Activated T-cell treated with anti-CD3 and anti-CD28 coated beads for 24 hours (primary cell): ENCODE results near the gene CAMKK1.
"Not testable (repeated sequence)": the region's sequence is repeated elsewhere in the genome, so short reads cannot be mapped to it uniquely, and the experiment has no call there.

ENCODE experiments used
- DNase-seq: peaks from one replicate; pipeline ENCODE4 v3.0.0-alpha.2; 2020; ENCODE audit warnings: low read depth

The CAMKK1 gene

GRCh38 chr17:3879186-3879585 is 13.7 kb downstream of the CAMKK1 start:
- DNase-seq, result no peak

GRCh38 chr17:3877220-3877619 is 15.6 kb downstream of the CAMKK1 start:
- DNase-seq, result no peak

- DNase-seq, result no peak
These were observed 17.5 kb downstream of the CAMKK1 start for GRCh38 chr17:3875317-3875716.

DNA sequence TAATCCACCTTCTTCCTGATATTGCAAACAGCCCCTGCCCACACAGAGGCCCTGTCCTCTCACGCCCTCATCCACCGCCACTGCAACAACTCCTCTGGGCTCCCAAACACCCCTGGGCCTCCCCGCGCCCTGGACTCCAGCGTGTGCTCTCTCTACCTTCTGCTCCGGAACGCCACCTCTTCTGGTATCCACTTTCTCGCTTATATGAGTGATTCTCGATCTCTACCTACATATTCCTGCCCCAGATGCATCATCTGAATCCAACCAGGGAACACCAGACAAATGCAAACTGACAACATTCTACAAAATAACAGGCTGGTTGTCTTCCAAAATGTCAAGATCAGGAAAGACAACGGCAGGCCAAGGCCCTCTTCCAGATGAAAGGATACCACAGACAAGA is 19.0 kb downstream of the CAMKK1 start:
- DNase-seq, result no peak

- DNase-seq, result no peak
These were observed 22.0 kb downstream of the CAMKK1 start for GRCh38 chr17:3870871-3871306.

GRCh38 chr17:3867606-3868005 is 25.2 kb downstream of the CAMKK1 start:
- no peak for DNase-seq

DNA sequence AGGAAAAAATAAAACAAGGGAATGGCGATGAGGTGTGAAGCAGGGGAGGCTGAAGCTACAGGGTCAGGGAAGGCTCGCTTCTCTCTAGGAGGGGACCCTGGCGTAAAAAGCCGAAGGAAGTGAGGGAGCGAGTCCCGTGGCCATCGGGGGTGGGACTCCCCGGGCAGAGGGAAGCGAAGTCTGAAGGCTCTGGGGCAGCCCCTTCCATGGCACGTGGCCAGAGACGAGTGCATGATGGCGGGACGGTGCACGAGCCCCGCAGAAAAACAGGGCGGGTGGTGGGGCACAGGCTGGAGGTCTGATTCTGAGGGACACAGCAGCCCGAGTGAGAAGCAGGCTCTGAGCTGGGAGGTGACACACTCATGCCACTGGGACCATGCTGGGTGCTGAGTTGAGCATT is 25.7 kb downstream of the CAMKK1 start:
- no peak for DNase-seq

GRCh38 chr17:3866276-3866675 is 26.6 kb downstream of the CAMKK1 start:
- DNase-seq, result no peak

GRCh38 chr17:3865176-3865575 is 27.7 kb downstream of the CAMKK1 start:
- DNase-seq, result no peak

GRCh38 chr17:3864534-3864933 is 28.3 kb downstream of the CAMKK1 start:
- no peak for DNase-seq

DNA sequence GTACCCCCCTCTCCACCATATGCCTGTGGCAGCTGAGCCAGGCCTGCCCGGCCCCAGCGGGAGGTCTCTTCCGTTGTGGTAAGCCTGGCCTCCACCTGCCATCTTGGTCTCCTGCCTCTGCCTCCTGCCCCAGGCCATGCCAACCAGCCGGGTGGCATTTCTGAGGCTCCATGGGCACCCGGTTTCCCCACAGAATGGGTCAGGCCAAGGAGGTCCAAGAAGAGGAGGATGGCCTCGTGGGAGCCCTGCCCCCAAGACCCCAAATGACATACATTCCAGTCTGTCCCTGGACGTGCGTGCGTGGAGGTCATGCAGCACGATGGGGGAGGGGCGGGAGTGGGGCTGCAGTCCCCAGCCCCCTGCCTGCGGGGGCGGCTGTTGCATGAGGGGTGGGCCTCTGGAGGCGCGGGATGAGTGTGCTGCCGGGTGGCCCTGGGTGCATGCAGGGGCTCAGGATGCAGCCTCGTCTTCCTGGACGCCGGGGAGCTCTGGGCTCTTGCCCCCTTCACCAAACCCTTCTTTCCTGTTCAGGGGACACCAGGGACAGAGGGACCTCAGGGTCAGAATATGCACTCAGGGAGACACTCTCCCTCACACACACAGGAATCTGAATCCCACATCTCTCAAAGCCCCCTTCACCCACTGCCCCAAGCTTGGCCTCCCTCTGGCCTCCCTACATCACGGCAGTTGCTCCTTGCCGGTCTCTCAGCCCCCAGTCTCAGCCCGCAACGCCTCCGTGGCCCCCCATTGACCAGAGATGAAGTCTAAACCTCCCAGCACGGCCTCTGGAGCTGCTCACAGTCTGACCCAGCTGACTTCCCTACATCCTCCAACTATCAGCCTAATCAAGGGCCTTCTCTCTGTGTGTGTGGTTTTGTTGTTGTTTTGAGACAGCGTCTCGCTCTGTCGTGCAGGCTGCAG is 30.8 kb downstream of the CAMKK1 start:
- DNase-seq, result no peak

- DNase-seq, result no peak
These were observed 31.7 kb downstream of the CAMKK1 start for GRCh38 chr17:3860939-3861700.

GRCh38 chr17:3859940-3860339 is 32.9 kb downstream of the CAMKK1 start:
- DNase-seq, result no peak

DNA sequence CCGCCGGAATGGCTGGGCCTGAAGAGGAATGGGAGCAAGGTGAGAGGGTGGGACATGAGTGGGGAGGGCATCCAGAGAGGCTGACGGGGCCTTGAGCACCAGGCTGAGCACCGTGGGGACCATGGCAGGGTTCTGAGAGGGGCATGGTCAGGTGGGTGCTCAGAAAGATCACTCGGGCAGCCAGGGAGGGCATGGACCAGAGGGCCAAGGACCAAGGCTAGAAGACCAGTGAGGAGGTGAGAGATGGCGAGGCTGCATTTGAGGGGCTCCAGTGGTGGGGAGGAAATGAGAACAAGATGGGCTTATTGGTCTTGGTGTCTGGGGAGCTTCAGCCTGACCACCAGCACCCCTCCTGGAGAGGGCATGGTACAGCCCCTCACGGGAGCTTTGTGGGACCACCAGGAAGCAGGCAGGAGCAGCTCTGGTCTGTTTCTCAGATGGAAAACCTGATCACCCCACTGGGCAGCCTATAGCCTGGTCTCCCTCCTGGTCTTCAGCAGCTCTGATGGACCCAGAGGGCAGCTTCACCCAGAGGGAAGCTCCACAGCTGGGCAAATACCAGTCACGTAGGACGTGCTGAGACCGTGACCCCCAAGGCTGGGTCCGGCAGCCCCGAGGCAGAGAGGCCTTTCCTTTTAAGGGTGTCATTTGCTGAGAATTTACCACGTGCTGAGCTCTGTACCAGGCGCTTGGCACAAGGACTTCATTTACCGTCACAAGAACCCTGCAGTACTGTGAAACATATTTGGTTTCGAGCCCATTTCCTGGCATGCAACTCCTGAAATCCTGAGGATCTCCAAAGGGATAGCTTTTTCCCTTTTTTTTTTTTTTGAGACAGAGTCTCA is 35.4 kb downstream of the CAMKK1 start:
- no peak for DNase-seq

DNA sequence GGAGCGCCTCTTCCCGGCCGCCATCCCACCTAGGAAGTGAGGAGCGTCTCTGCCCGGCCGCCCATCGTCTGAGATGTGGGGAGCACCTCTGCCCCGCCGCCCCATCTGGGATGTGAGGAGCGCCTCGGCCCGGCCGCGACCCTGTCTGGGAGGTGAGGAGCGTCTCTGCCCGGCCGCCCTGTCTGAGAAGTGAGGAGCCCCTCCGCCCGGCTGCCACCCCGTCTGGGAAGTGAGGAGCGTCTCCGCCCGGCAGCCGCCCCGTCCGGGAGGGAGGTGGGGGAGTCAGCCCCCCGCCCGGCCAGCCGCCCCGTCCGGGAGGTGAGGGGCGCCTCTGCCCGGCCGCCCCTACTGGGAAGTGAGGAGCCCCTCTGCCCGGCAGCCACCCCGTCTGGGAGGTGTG is 38.6 kb downstream of the CAMKK1 start:
- not testable (repeated sequence) for DNase-seq

GRCh38 chr17:3852561-3852960 is 40.3 kb downstream of the CAMKK1 start:
- DNase-seq, result no peak

GRCh38 chr17:3851461-3852100 is 41.3 kb downstream of the CAMKK1 start:
- DNase-seq, result no peak

DNA sequence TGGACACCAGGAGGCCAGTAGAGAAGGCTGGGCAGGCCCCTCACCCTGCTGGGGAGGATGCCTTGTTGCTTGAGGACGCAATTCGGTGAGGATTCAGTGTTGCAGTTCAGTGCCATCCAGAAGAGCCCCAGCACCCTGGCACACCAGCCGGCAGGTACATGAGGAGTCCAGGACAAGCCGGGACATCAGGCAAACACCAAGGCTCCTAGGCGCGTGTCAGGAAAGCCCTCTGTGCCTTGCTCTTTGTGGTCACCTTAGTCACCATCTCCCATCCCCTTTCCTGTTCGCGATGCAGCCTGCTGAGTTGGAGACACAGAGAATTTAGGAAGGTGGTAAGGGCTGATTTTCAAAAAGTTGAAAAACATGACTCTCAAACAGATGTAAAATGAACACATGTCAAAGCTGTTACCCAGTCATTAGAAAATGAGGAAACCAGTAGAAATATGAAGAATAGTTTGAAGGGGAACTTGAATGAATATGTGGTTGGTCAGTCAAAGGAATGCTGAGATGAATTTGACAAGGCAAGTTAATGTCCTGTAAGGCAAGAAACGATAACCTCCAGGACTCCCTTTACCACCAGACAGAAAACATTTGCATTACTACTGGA is 44.5 kb downstream of the CAMKK1 start:
- no peak for DNase-seq

DNA sequence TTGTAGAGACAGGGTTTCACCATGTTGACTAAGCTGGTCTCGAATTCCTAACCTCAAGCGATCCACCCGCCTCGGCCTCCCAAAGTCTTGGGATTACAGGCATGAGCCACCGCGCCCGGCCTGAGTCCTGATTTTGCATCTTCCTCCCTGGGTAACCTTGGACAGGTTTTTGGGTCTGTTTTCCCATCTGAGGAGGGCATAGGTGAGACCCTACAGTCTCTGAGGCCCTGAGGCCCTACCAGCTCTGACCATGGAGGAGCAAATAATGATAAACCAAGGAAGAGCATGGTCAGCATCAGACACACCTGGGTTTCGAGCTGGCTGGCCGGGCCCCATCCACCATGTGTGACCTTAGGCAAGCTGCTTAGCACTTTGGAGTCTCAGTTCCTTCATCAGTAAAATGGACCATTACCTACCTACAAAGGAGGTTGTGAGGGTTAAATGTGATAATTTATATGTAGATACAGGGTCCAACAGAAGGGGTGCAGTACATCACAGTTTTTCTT is 45.6 kb downstream of the CAMKK1 start:
- DNase-seq, result no peak

DNA sequence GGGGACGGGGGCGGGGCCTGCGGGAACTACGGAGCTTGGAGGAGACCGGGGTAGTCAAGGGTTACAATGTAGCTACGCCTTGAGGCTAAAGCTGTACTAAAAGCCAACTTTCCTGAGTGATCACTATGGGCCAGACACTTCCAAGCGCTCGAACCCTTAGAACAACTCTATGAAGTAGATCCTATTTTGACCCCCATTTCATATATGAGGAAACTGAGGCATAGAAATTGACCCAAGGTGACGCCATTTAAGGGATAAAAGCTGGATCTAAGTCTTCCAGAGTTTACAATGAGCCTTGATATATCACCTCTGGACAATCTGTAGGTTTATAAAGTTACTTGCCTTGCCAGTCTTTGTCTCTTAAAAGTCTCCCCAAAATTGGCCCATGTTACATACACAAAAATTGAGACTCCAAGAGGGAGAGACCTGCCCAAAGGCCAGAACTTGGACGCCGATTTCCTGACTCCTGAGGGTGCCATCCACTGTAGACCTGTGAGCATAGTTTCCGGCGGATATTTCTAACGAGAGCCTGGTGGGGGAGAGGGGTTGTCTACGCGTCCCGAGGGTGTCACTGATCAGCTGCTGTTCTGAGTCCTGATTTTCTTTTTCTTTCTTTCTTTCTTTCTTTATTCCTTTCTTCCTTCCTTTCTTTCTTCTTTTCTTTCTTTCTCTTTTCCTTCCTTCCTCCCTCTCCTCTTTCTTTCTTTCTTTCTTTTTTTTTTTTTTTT is 46.3 kb downstream of the CAMKK1 start:
- no peak for DNase-seq
